Subcutaneous adipose tissue (tissue), 4 donors: Measurements from ENCODE around the gene ARHGAP6. TPM values are rescaled to one million over a fixed set of nuclear protein-coding genes. Genes with fewer than 3 reads are reported as not detected.

Experiments
- total RNA-seq, 4 donors: library from RNA; depleted of rRNA; stranded (reverse); fragments of >200 nt; gene quantifications; one replicate each; pipeline ENCODE4 v1.1.0, GENCODE V29; 2016
- TF ChIP-seq, protein P1 (sequence below): fragments of 450-650 bp; IDR thresholded peaks from one replicate; pipeline ENCODE4 v1.5.1; 2016; ENCODE audit warnings: low read depth, mild to moderate bottlenecking, control low read depth, antibody characterized with exemption, moderate library complexity

The ARHGAP6 gene
- total RNA-seq, 4 donors from 2014 or later, result 20.7 to 40.3 (median 30.7) TPM

DNA sequence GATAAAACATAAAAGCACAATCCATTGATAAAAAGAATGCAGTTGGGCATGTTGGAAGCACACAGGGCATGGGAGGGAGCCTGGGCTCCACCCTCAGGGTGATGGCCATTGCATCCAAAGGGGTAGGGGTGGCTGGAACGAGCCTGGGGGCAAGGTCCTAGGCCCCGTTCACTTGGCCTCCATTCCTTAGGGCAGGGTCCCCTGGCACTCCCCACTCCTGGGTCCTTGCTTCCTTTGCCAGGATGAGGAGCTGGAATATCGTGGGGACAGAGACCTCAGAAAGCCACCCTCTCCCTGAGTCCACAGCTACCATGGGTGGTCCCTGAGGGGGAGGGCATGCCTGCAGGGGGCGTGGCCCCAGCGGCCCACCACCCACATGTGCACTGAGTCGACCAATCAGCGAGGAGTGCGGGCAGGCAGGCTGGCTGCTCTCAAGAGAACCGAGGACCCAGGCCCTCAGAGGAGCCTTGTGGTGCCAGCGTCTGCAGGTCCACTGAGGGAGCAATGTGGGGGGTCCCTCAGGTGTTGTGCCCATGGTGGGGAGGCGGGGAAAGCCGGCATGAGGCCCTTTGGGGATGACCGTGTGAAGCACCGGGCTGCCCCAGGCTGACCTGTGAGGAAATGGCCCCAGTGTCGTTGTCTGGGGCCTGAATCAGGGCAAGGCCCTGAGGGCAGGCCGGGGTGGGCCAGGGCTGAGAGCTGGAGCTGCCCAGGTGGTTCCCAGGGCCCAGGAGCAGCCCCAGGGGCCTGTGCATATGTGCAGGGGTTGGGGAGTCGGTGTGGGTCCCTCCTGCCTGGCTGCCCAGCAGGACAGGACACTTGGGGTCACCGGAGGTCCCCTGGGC lies 451.2 kb downstream of the ARHGAP6 start:
- TF ChIP-seq, protein P1, sequence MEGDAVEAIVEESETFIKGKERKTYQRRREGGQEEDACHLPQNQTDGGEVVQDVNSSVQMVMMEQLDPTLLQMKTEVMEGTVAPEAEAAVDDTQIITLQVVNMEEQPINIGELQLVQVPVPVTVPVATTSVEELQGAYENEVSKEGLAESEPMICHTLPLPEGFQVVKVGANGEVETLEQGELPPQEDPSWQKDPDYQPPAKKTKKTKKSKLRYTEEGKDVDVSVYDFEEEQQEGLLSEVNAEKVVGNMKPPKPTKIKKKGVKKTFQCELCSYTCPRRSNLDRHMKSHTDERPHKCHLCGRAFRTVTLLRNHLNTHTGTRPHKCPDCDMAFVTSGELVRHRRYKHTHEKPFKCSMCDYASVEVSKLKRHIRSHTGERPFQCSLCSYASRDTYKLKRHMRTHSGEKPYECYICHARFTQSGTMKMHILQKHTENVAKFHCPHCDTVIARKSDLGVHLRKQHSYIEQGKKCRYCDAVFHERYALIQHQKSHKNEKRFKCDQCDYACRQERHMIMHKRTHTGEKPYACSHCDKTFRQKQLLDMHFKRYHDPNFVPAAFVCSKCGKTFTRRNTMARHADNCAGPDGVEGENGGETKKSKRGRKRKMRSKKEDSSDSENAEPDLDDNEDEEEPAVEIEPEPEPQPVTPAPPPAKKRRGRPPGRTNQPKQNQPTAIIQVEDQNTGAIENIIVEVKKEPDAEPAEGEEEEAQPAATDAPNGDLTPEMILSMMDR, result no peak

DNA sequence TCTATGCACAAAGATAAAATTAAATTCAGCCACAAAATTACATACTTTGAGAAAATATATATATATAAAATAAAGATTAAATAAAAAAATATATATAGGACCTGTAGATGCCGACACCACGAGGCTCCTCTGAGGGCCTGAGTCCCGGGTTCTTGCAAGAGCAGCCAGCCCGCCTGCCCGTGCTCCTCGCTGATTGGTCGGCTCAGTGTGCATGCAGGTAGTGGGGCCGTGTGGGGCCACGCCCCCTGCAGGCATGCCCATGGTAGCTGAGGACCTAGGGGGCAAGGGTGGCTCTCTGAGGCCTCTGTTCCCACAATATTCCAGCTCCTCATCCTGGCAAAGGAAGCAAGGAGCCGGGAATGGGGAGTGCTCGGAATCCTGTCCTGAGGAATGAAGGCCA lies 453.0 kb downstream of the ARHGAP6 start:
- TF ChIP-seq, protein P1, result no peak

DNA sequence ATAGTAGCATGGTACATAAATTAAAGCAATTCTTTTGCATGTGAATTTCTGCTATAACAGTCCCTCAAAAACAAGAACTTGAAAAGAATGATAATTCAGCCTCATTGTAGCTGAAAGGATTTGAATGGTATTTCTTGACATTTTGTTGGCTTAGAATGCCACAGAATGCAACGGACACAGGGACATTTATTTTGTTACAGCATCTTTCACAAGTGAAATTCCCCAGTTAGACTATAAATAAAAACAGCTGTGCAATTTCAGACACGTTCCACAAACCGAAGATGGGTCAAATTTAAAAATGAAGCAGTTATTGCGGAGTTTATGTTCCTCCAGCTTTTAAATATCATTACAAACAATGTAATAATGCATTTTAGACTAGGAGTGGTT lies 455.3 kb downstream of the ARHGAP6 start:
- TF ChIP-seq, protein P1, result no peak

DNA sequence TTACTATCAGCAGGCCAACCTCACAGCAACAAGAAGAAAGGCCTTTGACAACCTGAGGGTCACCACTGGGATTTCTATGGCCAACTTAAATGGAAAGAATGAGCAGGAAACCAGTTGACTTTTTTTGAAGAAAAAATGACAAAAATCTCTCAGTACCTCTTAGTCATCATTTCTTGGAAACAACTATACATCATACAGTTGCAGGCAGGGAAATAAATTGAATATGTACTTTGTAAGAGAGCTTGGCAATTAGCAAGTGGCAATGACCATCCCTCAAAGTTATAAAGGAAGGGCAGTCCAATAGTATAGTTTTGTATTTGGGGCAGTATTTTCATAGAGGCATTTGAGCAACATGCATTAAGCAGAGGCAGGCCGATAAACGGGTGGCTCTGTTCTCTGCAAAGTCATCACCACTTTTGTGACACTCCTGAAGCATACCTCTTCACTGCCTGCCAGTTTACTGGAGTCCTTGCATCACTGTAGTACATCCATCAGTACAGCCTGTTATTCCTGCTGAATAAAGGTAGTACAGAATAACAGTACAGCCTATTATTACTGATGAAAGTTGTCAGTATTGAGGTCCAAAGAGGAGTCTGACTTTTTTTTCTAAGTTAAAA lies 455.8 kb downstream of the ARHGAP6 start:
- TF ChIP-seq, protein P1, result no peak

DNA sequence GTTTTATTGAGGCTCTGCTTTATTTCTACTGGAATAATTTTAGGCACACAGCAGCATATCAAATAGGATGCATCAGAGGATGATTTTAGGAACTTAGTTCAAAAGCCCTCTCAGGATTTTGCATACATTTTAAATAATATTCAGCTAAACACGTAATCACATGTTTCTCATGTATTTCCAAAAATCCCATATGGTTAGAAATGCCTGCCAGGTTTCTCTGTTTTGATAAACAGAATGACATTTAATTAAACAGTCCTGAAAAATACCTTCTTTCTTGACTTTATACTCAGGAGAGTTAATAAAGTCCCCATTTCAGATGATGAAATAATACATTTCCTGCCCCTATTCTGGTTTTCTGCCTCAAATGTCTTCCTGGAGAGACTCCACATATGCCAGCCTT lies 459.0 kb downstream of the ARHGAP6 start:
- TF ChIP-seq, protein P1, result no peak

DNA sequence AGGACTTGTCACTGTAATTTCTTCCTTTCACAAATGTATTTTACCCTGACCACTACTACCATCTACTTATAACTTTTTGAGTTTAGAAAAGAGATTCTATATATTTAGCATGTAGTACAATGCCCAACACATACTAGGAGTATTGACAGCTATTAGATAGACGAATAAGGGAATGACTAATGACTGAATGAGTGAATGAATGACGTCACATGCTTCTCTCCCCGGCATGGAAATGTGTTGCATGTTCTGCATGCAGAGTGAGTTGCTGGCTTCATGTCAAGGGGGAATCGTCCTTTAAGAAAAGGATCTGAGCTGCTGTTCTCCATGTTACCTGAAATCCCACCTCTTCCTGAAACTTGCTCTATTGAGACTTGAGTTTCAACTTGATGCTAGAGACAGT lies 459.9 kb downstream of the ARHGAP6 start:
- TF ChIP-seq, protein P1, result no peak

DNA sequence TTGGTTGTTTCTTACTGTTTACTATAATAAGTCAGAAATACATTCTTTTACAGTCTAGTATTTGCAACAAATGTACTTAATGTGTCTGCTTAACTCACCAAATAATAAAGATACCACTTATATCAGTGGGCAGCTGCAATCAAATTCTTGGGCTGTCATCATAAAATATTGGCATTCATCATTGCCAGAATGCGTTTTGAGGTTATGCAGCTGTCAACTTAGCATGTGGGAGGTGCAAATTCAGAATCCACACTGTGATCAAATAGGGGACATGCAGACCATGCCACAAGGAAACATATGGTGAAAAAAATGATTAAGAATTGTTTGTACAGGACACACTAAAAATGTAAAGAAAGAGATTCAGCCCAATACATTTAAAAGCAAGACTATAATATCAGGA lies 468.0 kb downstream of the ARHGAP6 start:
- TF ChIP-seq, protein P1, result no peak
